GM21825 (cell line): ENCODE data around the gene RPL3.
"Not testable (repeated sequence)": the region's sequence is repeated elsewhere in the genome, so short reads cannot be mapped to it uniquely, and the experiment has no call there.

Experiments
- ATAC-seq: cut with Tn5 transposase; IDR thresholded peaks from one replicate; pipeline ENCODE4 v1.9.1; 2021; ENCODE audit warnings: mild to moderate bottlenecking, moderate library complexity; ENCODE audit not compliant: unreplicated experiment

The RPL3 gene

GRCh38 chr22:39319284-39320022 lies at the start of gene RPL3:
Gene RPL3 (minus strand): TSS chr22:39319623. CDS start chr22:39319597, 26 bp downstream.
- peak; percentile 79 for ATAC-seq

GRCh38 chr22:39369186-39369585 lies 49.8 kb upstream of the RPL3 start:
- no peak for ATAC-seq

GRCh38 chr22:39368461-39368911 lies 49.1 kb upstream of the RPL3 start:
- no peak for ATAC-seq

DNA sequence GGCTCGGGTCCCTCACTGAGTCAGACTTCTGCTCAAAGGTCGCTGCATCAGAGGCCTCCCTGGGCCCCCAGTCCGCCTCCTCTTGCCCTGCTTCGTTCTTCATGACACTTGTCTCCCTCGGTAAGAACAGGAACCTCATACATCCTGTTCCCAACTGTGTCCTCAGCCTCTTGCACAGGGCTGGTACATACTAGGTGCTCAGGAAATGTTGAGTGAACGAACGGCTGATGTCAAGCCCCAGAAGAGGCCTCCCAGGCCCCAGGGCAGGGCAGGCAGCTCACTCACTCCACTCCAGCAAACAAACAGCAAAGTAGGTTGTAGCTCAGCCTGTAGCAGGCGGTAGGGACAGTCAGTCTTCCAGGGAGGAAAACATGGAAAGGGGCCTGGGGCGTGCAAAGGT lies 47.6 kb upstream of the RPL3 start:
- ATAC-seq: no peak

DNA sequence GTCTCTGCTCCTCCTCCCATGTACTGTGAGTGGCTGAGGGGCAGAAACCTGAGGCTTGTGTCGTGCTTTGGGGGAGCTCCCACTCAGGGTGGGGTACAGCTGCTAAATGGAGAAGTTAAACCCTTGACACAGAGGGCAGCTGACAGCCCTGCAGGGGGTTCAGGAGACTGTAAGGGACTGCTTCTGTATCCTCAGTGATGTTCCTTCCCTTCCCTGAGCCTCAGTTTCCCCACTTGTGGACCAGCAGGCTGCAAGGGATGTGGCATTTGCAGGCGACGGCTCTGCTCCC lies 46.0 kb upstream of the RPL3 start:
- ATAC-seq: no peak

DNA sequence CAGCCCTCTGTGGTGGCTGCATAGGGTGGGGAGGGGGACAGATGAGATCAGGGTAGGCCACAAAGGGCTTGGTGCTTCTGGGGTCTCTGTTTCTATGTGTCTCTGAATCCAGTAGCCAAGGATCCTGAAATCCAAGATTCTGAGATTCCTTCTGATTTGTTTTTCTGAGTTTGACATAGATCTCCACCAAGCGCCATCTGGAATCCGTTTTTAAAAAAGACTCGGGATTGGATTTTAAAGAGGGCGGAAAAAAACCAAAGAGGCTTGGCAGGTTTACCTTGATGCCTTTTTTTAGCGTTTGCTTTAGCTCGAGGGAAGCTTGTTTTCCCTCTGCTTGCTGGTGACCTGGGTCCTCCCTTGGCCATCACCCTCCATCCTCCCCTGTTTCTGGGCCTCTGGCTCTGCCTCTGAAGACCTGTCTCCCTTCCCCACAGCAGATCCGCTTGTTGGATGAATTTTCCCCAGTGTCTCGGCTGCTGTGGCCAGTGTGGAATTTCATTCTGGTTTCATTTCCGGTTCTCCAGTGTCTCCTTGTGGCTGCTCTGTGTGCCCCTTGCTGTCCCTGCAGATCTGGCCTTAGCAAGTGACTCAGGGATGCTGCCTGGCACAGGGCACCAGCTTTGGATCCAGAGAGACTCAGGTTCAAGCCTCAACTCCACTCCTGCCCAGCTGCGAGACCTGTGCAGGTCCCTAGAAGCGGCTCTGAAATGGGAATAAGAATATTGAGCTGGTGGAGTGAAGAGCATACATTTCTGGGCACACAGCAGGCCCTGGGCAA lies 45.5 kb upstream of the RPL3 start:
- ATAC-seq: no peak

DNA sequence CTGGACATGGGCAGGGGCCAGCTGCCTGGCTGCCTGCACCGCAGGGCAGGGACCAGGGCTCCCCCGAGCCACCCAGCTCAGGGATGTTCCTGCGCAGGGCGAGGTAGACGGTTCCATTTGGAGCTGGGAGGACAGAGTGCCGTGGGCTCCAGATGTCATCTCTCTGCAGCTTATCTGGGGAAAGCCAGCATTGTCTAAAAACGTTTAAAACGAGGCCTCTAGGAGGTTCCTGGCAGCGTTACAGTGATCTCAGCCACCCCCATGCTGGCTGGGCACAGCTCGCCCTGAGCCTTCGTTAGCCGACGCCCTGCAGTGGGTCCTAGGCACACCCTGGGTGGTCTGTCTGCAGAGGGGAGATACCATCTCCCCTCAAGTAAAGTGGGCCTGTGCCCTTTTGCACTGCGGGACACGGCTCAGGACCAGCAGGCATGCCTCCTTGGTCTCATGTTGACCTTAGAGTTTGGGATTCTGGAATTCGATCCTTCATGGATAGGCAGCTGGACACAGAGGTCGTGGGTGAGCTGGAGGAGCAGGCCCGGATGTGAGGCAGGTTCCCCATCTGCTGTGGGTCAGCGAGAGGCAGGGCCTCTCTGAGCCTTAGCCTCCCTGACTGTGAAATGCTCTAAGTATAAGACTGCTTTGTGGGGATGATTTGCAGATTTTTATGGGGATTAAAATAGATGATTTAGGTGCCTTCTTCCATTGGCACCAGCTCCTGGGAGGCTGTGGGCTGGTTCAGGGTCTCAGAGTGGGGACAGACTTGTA lies 44.5 kb upstream of the RPL3 start:
- no peak for ATAC-seq

DNA sequence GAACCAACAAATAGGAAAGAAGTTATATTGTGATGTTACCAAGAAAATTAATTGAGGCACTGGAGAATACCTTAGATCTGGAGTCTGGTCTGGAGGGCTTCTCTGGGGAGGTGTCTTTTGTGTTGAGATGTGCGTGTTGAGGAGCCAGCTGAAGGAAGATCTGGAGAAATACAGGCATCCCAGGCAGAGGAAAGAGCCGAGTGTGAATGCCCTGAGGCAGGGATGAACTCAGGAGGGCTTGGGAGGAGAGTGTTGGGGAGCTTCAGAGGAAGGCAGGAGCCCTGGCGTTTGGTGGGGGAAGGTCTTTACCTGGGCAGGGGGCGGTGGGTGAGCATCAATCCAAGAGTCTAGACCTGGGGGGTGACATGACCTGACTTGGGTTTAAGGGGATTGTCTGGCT lies 43.5 kb upstream of the RPL3 start:
- ATAC-seq: no peak

- no peak for ATAC-seq
Measured at GRCh38 chr22:39362271-39362670, 42.8 kb upstream of the RPL3 start.

DNA sequence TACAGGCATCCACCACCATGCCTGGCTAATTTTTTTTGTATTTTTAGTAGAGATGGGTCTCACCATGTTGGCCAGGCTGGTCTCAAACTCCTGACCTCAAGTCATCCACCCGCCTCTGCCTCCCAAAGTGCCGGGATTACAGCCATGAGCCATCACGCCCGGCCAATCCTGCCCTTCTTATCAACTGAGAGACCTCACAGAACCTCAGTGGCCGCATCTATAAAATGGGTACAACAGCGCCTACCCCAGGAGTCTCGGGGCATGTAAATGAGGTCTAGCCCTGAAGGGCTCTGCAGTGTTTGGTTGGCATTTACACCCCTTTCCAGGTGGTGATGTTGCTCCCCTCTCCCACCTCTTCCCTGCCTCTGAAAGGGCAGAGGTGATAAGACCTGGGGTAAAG lies 42.1 kb upstream of the RPL3 start:
- ATAC-seq: no peak

- ATAC-seq: no peak
Measured at GRCh38 chr22:39360674-39361413, 41.4 kb upstream of the RPL3 start.

GRCh38 chr22:39360242-39360641 lies 40.8 kb upstream of the RPL3 start:
- ATAC-seq: no peak

- ATAC-seq: no peak
Measured at GRCh38 chr22:39359659-39360195, 40.3 kb upstream of the RPL3 start.

DNA sequence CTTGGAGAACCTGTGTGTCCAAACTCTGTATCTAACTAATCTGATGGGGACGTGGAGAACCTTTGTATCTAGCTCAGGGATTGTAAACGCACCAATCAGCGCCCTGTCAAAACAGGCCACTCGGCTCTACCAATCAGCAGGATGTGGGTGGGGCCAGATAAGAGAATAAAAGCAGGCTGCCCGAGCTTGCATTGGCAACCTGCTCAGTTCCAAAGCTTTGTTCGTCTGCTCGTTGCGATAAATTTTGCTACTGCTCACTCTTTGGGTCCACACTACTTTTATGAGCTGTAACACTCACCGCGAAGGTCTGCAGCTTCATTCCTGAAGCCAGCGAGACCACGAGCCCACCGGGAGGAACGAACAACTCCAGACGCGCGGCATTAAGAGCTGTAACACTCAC lies 38.8 kb upstream of the RPL3 start:
- ATAC-seq: not testable (repeated sequence)

DNA sequence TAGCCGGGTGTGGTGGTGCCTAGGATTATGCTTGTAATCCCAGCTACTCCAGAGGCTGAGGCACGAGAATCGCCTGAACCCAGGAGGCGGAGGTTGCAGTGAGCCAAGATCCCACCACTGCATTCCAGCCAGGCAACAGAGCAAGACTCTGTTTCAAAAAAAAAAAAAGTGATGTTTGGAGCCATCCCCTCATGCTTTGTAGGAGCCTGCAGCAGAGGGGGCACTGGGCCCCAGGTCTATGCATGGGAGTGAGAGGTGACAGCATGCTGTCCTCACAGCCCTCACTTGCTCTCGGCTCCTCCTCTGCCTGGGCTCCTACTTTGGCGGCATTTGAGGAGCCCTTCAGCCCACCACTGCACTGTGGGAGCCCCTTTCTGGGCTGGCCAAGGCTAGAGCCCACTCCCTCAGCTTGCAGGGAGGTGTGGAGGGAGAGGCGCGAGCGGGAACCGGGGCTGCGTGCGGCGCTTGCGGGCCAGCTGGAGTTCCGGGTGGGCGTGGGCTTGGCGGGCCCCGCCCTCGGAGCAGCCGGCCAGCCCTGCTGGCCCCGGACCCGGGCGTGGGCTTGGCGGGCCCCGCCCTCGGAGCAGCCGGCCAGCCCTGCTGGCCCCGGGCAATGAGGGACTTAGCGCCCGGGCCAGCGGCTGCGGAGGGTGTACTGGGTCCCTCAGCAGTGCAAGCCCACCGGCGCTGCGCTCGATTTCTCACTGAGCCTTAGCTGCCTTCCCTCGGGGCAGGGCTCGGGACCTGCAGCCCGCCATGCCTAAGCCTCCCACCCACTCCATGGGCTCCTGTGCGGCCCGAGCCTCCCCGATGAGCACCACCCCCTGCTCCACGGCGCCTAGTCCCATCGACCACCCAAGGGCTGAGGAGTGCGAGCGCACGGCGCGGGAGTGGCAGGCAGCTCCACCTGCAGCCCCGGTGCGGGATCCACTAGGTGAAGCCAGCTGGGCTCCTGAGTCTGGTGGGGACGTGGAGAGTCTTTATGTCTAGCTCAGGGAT lies 38.0 kb upstream of the RPL3 start:
- not testable (repeated sequence) for ATAC-seq

- ATAC-seq: no peak
Measured at GRCh38 chr22:39356464-39356863, 37.0 kb upstream of the RPL3 start.

GRCh38 chr22:39355805-39356204 lies 36.4 kb upstream of the RPL3 start:
- ATAC-seq: not testable (repeated sequence)

- no peak for ATAC-seq
Measured at GRCh38 chr22:39355080-39355479, 35.7 kb upstream of the RPL3 start.

DNA sequence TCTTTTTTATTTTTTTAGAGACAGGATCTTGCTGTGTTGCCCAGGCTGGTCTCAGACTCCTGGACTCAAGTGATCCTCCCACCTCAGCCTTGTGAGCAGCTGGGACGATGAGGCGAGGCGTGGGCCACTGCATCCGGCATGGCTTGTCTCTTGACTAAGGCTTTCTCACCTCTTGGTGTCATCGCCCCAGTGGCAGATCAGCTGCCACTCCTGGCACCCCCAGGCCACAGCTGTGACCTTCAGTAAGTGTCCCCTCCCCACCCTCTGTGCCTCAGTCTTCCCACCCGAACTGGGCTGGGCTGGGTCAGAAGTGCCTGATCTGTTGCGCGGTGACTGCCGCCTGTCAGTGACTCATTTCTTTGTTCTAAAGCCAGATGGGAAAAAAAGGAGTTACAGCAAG lies 33.9 kb upstream of the RPL3 start:
- ATAC-seq: no peak
